Natural killer cell (primary cell): ENCODE data around the gene CDCA4. TPM values are rescaled to one million over a fixed set of nuclear protein-coding genes. Genes with fewer than 3 reads are reported as not detected.

Experiments
- ATAC-seq, 3 donors: fragments of 150-1000 bp in 2 of 3; fragments of 200-7000 bp in 1 of 3; cut with Tn5 transposase; 1 replicate in 1 of 3; 2 replicates in 2 of 3; pipeline ENCODE4 v1.10.0; 2021; ENCODE audit warnings: mild to moderate bottlenecking in 2 of 3, moderate library complexity in 2 of 3
- DNase-seq, 2 donors: peaks; one replicate each; pipeline versions ENCODE4 v3.0.0 to v3.0.0-alpha.2; 2013 to 2021; ENCODE audit warnings: mixed read lengths in 1 of 2
- H3K27ac ChIP-seq: one replicate; pipeline ENCODE4 v1.5.1; 2013; ENCODE audit warnings: mild to moderate bottlenecking, low read length
- H3K27me3 ChIP-seq: one replicate; pipeline ENCODE4 v1.6.1; 2013; ENCODE audit warnings: low read length; ENCODE audit not compliant: control insufficient read depth, insufficient read depth
- H3K36me3 ChIP-seq: one replicate; pipeline ENCODE4 v1.6.1; 2013; ENCODE audit warnings: low read length; ENCODE audit not compliant: control insufficient read depth, insufficient read depth
- H3K4me1 ChIP-seq: one replicate; pipeline ENCODE4 v1.6.1; 2013; ENCODE audit warnings: low read length; ENCODE audit not compliant: control insufficient read depth, insufficient read depth
- H3K4me3 ChIP-seq: one replicate; pipeline ENCODE4 v1.5.1; 2013; ENCODE audit warnings: low read length
- H3K9me3 ChIP-seq: one replicate; pipeline ENCODE4 v1.6.1; 2013; ENCODE audit warnings: low read length; ENCODE audit not compliant: control insufficient read depth, insufficient read depth
- H3K27ac Mint-ChIP-seq, 2 donors: one replicate each; pipeline ENCODE4 v1.8.0; 2022; ENCODE audit warnings: mild to moderate bottlenecking in 2 of 2, mixed read lengths in 2 of 2, moderate library complexity in 1 of 2
- H3K27me3 Mint-ChIP-seq, 2 donors: one replicate each; pipeline ENCODE4 v1.8.0; 2022; ENCODE audit warnings: low read depth in 2 of 2, mixed read lengths in 2 of 2
- H3K36me3 Mint-ChIP-seq: one replicate; pipeline ENCODE4 v1.8.0; 2022; ENCODE audit warnings: mixed read lengths
- H3K4me1 Mint-ChIP-seq, 2 donors: one replicate each; pipeline ENCODE4 v1.8.0; 2022; ENCODE audit warnings: mixed read lengths in 2 of 2
- H3K4me3 Mint-ChIP-seq: one replicate; pipeline ENCODE4 v1.8.0; 2022; ENCODE audit warnings: mild to moderate bottlenecking, moderate library complexity, mixed read lengths
- H3K9me3 Mint-ChIP-seq, 2 donors: one replicate each; pipeline ENCODE4 v1.8.0; 2022; ENCODE audit warnings: mixed read lengths in 2 of 2
- CTCF ChIP-seq: fragments of 200-600 bp; IDR thresholded peaks from one replicate; pipeline ENCODE4 v1.8.0; 2022; ENCODE audit warnings: antibody characterized with exemption
- WGBS: methylation state at CpG from one replicate; pipeline ENCODE4 v1.1.7; 2013; ENCODE audit warnings: missing lambda C conversion rate; ENCODE audit not compliant: insufficient coverage; 5-methylcytosine and 5-hydroxymethylcytosine counted together
- intact Hi-C: fragments of 100-400 bp; cut with micrococcal nuclease; formaldehyde crosslinking; loops from one replicate; pipeline ENCODE4 v1.14.2; 2022
- total RNA-seq, 4 donors: library from RNA; stranded (reverse); fragments of 120-200 nt in 1 of 4; gene quantifications; one replicate each; pipeline versions ENCODE4 v1.2.3 to v1.2.4, GENCODE V29; 2013 to 2022

Gene CDCA4
- total RNA-seq, 3 donors from 2014 or later (not counting 1 experiment from before 2014, with no cell fraction given) = 10.3 to 20.7 (median 16.6) TPM

GRCh38 chr14:104966981-104967385 lies 53.9 kb downstream of the CDCA4 start:
- Histone ChIP-seq H3K27ac (no peak overlapping the region), H3K4me3 (no peak overlapping the region), H3K4me1 (peaks cover 5% of the 10 kb centered on the region), H3K9me3 (no peaks in the 10 kb centered on the region), H3K36me3 (no peaks in the 10 kb centered on the region), H3K27me3 (peaks cover 2% of the 10 kb centered on the region)
- DNase-seq (no peak), ATAC-seq (no peak)
- intact Hi-C loops = no loop called here
- no peak for TF ChIP-seq CTCF
- H3K27ac Mint-ChIP-seq = no peak overlapping the region
- no peak overlapping the region for H3K4me3 Mint-ChIP-seq
- no peaks in the 10 kb centered on the region for H3K36me3 Mint-ChIP-seq
- peaks cover 0 to 8% of the 10 kb centered on the region in 2 donors for H3K27me3 Mint-ChIP-seq
- H3K4me1 Mint-ChIP-seq = no peaks in the 10 kb centered on the region
- WGBS = 55% methylated on average over 7 of the region's 8 CpGs
- no peaks in the 10 kb centered on the region for H3K9me3 Mint-ChIP-seq

GRCh38 chr14:104966261-104966865 lies 54.5 kb downstream of the CDCA4 start:
- Histone ChIP-seq H3K4me1 (peaks cover 5% of the 10 kb centered on the region), H3K27ac (no peak overlapping the region), H3K36me3 (no peaks in the 10 kb centered on the region), H3K9me3 (no peaks in the 10 kb centered on the region), H3K27me3 (peaks cover 2% of the 10 kb centered on the region), H3K4me3 (no peak overlapping the region)
- H3K9me3 Mint-ChIP-seq = no peaks in the 10 kb centered on the region
- H3K36me3 Mint-ChIP-seq = no peaks in the 10 kb centered on the region
- H3K4me1 Mint-ChIP-seq = no peaks in the 10 kb centered on the region
- peaks cover 0 to 8% of the 10 kb centered on the region in 2 donors for H3K27me3 Mint-ChIP-seq
- no peak for ATAC-seq
- no peak for DNase-seq
- H3K4me3 Mint-ChIP-seq = no peak overlapping the region
- no peak overlapping the region for H3K27ac Mint-ChIP-seq
- no peak for TF ChIP-seq CTCF
- 83% methylated on average over 9 of the region's 9 CpGs for WGBS
- intact Hi-C loops = no loop called here

GRCh38 chr14:104965561-104966231 lies 55.2 kb downstream of the CDCA4 start:
- H3K27me3 ChIP-seq = peaks cover 2% of the 10 kb centered on the region
- no peak for DNase-seq
- Mint-ChIP-seq H3K27ac (no peak overlapping the region), H3K4me3 (no peak overlapping the region), H3K9me3 (no peaks in the 10 kb centered on the region), H3K27me3 (peaks cover 0 to 8% of the 10 kb centered on the region in 2 donors), H3K4me1 (no peaks in the 10 kb centered on the region), H3K36me3 (no peaks in the 10 kb centered on the region)
- H3K27ac ChIP-seq = no peak overlapping the region
- TF ChIP-seq CTCF = no peak
- no peak overlapping the region for H3K4me3 ChIP-seq
- peak in 1 of 3 donors; percentile 8 for ATAC-seq
- WGBS = 94% methylated on average over 13 of the region's 13 CpGs
- H3K9me3 ChIP-seq = no peaks in the 10 kb centered on the region
- peaks cover 5% of the 10 kb centered on the region for H3K4me1 ChIP-seq
- intact Hi-C loops = no loop called here
- no peaks in the 10 kb centered on the region for H3K36me3 ChIP-seq
